GM12801 (cell line): ENCODE measurements around the gene GAK.

Experiments
- CTCF ChIP-seq: IDR thresholded peaks from one replicate; pipeline ENCODE4 v1.5.1; 2011; ENCODE audit warnings: control low read depth; ENCODE audit not compliant: insufficient read length; ENCODE audit errors: extremely low read depth

The GAK gene

GRCh38 chr4:921830-922331, 10.2 kb downstream of the GAK start:
- no peak for TF ChIP-seq CTCF

- TF ChIP-seq CTCF: no peak
These were observed 14.1 kb downstream of the GAK start for GRCh38 chr4:917992-918391.

GRCh38 chr4:917466-917865, 14.7 kb downstream of the GAK start:
- no peak for TF ChIP-seq CTCF

GRCh38 chr4:915595-915994, 16.5 kb downstream of the GAK start:
- no peak for TF ChIP-seq CTCF

GRCh38 chr4:915041-915474, 17.1 kb downstream of the GAK start:
- TF ChIP-seq CTCF: no peak

- TF ChIP-seq CTCF: no peak
These were observed 17.6 kb downstream of the GAK start for GRCh38 chr4:914531-914930.

- TF ChIP-seq CTCF: no peak
These were observed 18.9 kb downstream of the GAK start for GRCh38 chr4:913280-913618.
